Measurements from ENCODE around the gene ZMYND11.

ZMYND11 gene
- 88.3 to 137 reads per million in 2 donors for total RNA-seq

DNA sequence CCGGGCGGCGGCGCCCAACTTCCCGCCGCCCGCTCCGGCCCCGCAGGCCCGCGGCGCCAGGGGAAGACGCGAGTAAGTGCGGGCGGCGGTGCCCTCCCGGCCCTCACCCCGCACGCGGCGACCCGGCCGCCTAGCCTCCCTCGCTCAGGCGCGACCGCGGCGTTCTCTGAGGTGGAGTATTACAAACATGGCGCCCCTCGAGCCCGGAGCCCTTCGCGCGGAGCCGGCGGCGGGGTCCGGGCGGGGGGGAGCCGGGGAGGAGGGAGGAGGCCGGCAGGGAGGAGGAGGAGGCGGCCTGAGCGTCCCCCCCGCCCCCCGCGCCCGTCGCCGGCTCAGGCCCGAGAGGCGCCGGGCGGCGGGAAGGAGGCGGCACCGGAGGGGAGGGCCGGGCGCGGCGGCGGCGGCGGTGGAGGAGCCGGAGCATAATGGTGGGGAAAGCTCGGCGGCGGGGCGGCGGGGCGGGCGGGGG is at the start of gene ZMYND11:
Gene ZMYND11, plus strand, starts transcription at position 324 of the 469 bp plus-strand sequence. CDS start 44,558 bp downstream, outside the sequence.
- peak; percentile 57 for DNase-seq

- no peak for DNase-seq
Measured at GRCh38 chr10:86031-86430, 49.2 kb upstream of the ZMYND11 start.

DNA sequence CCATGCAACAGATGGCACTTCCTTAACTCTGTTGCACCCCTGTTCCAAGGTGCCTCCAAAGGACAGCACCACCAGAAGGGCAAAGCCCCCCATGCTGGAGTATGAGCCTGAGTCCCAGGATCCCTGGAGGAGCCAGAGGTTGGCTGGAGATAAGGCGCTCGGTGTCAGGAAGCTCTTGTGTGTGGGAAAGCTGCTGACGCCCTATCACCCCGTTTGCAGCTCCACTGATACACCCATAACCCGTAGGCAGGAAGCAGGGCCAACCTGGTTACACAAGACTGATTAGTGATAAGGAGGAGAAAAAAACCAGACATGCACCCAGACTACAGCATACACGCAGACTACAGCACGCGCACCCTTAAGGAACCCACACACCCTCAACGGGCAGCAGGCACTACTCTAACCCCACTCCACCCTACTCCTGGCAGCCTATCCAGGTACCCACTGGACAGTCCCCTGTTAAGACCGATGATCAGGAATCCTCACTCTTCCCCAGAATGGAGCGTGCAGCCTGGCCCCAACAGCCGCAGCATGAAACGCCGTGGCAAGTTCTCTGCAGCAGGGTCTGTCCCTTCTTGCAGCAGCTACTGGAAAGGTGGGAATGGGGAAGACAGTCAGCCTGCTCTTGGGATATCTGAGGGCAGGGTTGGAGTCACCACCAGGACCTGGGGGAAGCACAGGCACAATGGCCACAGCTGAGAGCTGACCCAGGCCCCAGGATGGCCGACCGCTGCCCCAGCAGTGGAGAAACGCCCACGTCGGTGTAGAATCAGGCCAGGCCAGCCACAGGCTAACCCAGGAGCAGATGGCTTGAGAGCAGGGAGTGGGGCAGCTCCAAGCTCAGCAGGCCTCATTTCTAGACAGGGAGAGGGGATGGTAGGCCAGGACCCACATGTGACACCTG is 47.8 kb upstream of the ZMYND11 start:
- no peak for DNase-seq

GRCh38 chr10:88253-88652 is 47.0 kb upstream of the ZMYND11 start:
- DNase-seq = no peak

DNA sequence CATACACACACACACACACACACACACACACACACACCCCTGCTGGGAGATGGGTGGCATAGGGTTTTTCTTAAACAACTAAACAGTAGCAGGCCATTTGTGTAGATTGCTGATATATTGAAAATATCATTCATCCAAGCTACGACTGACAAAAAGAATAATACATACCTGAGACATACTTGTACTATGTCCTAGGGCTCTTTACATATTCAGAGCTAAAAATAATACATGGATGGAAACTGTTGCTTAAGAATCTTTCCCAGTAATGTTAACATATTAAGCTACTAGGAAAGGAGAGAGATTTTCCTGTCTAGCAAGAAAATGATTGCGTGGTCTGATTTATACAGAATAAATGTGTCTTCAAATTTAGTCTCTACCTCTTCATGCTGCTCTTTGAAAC is 46.0 kb upstream of the ZMYND11 start:
- no peak for DNase-seq

GRCh38 chr10:90161-90560 is 45.1 kb upstream of the ZMYND11 start:
- DNase-seq = no peak

- no peak for DNase-seq
Measured at GRCh38 chr10:91313-91712, 43.9 kb upstream of the ZMYND11 start.

DNA sequence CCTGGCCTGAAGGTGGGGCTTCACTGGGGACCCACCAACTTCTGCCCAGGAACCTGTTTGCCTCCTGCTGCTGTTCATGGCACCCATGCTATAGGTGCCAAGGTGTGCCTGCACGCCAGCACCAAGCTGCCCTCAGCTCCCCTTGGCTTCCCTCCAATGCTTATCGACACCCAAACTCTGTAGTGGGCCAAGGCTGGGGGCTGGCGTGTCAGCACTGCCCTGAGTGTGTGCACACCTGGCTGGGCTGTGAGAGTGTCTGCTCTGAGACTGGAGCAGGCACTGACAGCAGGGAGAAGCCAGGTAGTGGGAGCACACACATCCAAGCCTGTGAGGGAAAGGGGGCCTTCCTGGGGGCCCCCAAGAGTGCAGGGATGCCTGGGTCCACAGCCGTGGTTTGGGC is 43.1 kb upstream of the ZMYND11 start:
- no peak for DNase-seq

GRCh38 chr10:92846-93245 is 42.4 kb upstream of the ZMYND11 start:
- DNase-seq = no peak

DNA sequence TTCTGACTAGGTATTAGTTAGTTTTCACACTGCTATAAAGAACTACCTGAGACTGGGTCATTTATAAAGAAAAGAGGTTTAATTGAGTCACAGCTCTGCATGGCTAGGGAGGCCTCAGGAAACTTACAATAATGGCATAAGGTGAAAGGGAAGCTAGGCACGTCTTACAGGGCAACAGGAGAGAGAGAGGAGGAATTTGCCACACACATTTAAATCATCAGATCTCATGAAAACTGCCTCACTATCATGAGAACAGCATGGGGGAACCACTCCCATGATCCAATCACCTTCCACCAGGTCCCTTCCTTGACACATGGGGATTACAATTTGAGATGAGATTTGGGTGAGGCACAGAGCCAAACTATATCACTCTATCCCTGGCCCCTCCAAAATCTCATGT is 40.6 kb upstream of the ZMYND11 start:
- no peak for DNase-seq

GRCh38 chr10:95356-96115 is 39.7 kb upstream of the ZMYND11 start:
- no peak for DNase-seq

DNA sequence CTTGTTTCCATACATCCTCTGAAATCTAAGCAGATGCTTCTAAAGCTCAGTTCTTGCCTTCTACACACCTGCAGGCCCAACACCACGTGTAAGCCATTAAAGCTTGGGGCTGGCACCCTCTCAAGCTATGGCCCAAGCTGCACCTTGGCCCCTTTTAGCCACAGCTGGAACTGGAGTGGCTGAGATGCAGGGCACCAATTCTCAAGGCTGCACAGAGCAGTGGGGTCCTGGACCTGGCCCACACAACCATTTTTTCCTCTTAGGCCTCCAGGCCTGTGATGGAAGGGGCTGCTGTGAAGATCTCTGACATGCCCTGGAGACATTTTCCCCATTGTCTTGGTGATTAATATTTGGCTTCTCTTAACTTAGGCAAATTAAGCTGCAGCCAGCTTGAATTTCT is 38.8 kb upstream of the ZMYND11 start:
- no peak for DNase-seq

DNA sequence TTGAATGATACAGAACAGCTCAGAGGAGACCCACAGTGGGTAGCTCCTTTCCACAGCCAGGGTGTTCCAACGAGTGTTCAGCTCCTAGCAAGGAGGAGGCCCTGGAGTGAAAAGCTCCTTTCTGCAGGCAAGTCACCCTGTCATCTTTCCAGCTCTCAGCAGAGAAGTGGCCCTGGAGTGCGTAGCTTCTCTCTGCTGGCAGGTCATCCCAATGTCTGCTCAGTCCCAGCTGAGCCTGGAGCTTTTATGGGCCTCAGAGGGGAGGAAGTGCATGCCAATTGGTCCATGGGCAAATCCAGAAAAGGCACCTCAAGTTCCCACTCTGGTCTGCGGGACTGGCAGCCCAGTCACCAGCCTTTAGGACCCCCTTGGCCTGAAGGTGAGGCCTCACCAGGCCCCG is 30.8 kb upstream of the ZMYND11 start:
- no peak for DNase-seq

GRCh38 chr10:104862-105565 is 30.2 kb upstream of the ZMYND11 start:
- DNase-seq = no peak

GRCh38 chr10:105806-106205 is 29.4 kb upstream of the ZMYND11 start:
- DNase-seq = no peak

- DNase-seq = no peak
Measured at GRCh38 chr10:106740-107139, 28.5 kb upstream of the ZMYND11 start.

DNA sequence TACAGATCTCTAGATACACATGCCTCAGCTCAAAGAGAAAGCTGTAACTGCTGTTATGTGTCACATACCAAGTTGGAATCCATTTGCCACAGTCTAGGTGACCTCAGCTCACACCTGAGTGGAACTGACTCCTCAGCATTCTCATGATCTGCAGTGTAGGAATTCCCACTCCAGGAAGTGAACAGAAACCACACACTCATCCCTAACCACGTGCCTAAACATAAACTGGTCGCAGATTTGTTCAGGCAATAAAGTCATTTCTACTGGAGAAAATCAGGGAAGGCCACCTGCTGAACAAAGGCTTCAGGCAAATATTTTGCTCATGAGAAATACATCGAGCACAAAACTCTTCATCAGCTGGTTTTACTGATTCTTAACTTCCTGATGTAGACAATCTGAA is 23.0 kb upstream of the ZMYND11 start:
- DNase-seq = no peak

DNA sequence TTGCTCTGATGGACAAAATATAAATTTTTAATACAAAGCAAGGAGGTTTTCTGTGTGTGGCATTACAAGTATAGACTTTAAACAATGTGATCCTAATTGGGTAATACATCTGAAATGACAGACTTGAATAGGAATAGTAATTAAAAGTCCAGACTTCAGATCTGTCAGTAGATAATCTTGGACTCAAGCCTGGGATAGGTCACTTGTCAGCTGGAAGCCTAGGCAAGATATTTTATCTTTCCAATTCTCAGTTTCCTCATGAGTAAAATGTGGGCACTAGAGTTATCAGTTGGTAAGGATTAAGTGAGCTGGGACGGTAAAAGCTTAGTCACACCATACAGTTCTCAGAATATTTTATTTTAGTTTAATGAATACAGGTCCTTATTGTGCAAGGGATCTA is 10.4 kb upstream of the ZMYND11 start:
- DNase-seq = no peak

- DNase-seq = no peak
Measured at GRCh38 chr10:127612-128432, 7.4 kb upstream of the ZMYND11 start.

GRCh38 chr10:129810-130209 is 5.4 kb upstream of the ZMYND11 start:
- DNase-seq = no peak

- no peak for DNase-seq
Measured at GRCh38 chr10:132946-133898, 2.0 kb upstream of the ZMYND11 start.

All from T-helper 9 cell (primary cell).